ENCODE results near the gene C3orf38.
"Not testable (repeated sequence)": the region's sequence is repeated elsewhere in the genome, so short reads cannot be mapped to it uniquely, and the experiment has no call there.

Gene C3orf38

DNA sequence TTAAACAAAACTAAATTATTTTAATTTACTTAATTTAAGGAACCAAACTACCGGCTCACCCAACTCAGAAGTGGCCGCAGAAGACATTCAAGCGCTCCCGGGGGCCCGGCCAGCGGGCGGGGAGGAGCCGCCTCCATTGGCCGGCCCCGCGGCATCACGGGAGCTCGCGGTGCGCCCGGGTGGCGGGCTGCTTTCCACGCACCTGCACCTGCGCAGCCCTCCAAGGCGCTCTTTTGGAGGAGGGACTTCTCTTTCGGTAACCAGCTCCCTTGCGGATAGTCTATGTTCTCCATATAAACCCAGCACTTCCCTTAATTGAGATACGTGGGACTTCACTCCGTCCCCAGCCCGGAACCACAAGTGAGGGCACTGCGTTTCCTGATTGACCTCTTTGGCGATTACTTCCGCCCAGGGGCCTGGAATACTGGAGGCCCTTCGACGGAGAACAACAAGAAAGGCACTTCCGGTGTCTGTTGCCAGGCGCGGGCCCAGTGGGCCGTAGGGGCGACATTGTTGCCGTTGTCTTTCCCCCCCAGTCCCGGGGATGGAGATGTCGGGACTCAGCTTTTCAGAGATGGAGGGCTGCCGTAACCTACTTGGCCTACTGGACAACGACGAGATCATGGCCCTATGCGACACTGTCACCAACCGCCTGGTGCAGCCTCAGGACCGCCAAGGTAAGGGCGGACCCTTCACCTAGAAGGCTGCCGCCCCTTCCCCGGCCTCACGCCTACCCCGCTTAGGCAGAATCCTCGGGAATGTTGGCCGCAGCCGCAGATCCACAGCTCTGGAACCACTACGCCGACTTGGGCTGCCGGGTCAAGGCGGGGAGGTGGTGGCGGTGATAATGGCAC is at the start of gene C3orf38:
Gene C3orf38 (plus strand): TSS at position 451 of the 854 bp plus-strand sequence. CDS start 94 bp downstream, at position 545.
- peak within 1 kb of the TSS; percentile 92 for H3K4me3 ChIP-seq (ENCODE audit: low read depth, low read length)

DNA sequence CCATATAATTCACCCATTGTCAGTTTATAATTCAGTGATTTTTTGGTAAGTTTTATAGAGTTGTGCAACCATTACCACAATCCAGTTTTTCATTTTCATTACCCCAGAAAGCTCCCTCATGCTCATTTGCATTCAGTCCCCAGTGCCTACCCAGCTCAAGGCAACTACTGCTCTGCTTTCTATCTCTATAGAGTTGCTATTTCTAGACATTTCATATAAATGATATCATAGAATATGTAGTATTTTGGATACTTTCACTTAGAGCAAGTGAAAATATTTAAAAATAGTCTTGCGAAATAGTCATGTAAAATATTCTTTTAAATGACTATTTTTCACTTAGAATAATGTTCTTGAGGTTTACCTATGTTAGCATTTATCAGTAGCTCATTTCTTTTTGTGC is 48.6 kb upstream of the C3orf38 start:
- H3K4me3 ChIP-seq (ENCODE audit: low read depth, low read length), result no peak overlapping the region

- H3K4me3 ChIP-seq (ENCODE audit: low read depth, low read length), result no peak overlapping the region
Measured at GRCh38 chr3:88105325-88105724, 44.4 kb upstream of the C3orf38 start.

GRCh38 chr3:88112289-88112688 is 37.5 kb upstream of the C3orf38 start:
- no peak overlapping the region for H3K4me3 ChIP-seq (ENCODE audit: low read depth, low read length)

DNA sequence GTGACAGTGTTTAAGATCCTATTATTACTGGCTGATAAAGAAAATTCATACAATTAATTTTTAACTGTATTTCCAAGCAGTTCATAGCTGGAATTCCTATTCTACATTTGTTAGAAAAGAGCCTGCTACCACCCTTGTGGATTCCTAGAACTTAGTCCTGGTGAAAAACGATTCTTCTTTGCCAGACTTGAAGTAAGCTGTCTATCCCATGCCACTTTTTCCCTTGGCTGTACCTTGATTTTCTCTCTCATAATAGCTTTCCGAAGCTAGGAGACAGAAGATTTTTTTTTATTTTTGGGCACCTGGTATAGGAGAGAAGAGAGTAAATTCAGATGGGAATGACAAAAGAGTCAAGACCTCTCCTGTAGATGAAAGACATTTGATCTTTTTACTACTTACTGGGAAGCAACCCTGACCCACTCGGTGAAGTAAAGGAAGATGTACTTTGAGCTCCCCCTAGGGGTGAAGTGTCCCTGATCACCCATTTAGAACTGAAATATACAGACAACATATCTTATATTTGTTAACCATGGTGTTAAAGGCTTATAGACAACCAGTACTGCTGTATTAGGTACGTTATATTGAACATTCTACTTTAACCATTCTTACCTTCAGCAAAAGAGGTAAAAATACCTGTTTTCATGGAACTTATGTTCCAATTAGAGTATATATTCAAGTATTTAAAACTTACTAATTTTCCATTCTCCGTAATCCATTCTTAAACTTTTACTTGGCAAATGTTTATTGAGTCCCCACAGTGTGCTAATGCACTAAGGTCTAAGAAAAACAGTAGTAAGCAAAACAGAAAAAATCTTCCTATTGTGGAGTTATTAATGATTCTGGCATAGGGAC is 36.2 kb upstream of the C3orf38 start:
- no peak overlapping the region for H3K4me3 ChIP-seq (ENCODE audit: low read depth, low read length)

DNA sequence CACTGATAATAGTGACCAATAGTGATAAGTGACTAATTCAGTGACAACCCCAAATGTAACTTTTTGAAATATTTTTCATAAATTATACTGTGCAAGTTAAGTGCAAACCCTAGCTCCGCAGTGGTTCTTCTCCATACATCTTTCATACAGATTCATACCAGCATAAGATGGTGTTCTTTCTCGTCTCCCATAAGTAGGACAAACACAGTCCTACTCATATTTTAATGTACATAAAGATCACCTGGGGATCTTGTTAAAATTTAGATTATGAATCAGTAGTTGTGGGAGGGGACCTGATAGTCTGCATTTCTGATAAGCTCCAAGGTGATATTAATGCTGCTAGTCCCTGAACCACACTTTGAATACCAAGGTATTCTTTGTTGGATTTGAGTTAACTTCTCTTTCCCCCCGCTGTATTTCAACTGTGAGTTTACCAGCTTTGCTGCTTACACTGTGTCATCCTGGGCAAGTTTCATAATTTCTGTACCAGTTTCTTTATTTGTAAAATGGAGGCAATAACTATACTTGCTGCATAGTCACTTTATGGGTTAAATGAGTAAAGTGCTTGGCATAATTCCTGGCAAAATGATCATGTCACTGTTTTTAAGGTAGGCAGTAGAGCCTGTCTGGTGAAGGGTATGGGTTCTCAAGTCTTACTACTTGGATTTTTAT is 34.7 kb upstream of the C3orf38 start:
- no peak overlapping the region for H3K4me3 ChIP-seq (ENCODE audit: low read depth, low read length)

GRCh38 chr3:88117683-88118082 is 32.1 kb upstream of the C3orf38 start:
- no peak overlapping the region for H3K4me3 ChIP-seq (ENCODE audit: low read depth, low read length)

GRCh38 chr3:88118603-88119002 is 31.2 kb upstream of the C3orf38 start:
- not testable (repeated sequence) for H3K4me3 ChIP-seq (ENCODE audit: low read depth, low read length)

DNA sequence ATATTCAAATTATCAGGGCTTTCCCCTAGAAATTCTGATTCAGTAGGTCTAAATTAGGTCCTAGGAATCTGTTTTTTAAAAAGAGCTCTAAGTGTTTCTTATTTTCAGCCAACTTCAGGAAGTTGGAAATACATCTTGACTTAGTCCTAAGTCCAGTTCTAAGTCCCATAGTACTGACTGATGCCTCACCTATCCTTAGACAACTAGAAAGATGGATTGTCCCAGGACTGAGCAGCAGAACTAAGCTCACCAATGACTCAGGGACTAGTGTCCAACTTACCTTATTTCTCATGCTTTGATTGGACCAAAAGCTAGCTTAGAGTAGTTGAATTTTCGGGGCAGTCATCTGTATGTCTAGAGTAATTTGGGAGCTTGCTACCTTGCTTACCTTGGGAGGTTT is 26.2 kb upstream of the C3orf38 start:
- no peak overlapping the region for H3K4me3 ChIP-seq (ENCODE audit: low read depth, low read length)

DNA sequence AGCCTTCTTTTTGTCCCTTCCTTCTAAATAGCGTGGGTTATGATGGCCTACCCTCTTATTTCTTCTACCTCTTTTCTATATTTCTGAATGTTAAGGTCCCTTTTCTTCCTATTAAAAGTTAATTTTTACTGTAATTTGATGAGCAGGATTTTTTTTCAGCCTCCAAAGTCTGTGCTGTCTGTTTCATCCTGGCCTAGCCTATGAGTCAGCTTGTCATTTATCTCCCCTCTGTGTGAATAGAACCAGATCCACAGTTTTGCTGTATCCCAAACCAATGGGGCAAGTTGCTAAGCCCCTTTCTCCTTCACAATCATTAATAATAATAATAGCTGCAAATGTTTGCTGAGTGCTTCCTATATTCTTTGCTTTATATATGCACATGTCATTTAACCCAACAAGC is 18.1 kb upstream of the C3orf38 start:
- H3K4me3 ChIP-seq (ENCODE audit: low read depth, low read length), result no peak overlapping the region

- H3K4me3 ChIP-seq (ENCODE audit: low read depth, low read length), result no peak overlapping the region
Measured at GRCh38 chr3:88132894-88133293, 16.9 kb upstream of the C3orf38 start.

- H3K4me3 ChIP-seq (ENCODE audit: low read depth, low read length), result no peak overlapping the region
Measured at GRCh38 chr3:88133711-88134263, 16.0 kb upstream of the C3orf38 start.

- no peak overlapping the region for H3K4me3 ChIP-seq (ENCODE audit: low read depth, low read length)
Measured at GRCh38 chr3:88137836-88138235, 11.9 kb upstream of the C3orf38 start.

- H3K4me3 ChIP-seq (ENCODE audit: low read depth, low read length), result no peak overlapping the region
Measured at GRCh38 chr3:88141458-88142083, 8.2 kb upstream of the C3orf38 start.

DNA sequence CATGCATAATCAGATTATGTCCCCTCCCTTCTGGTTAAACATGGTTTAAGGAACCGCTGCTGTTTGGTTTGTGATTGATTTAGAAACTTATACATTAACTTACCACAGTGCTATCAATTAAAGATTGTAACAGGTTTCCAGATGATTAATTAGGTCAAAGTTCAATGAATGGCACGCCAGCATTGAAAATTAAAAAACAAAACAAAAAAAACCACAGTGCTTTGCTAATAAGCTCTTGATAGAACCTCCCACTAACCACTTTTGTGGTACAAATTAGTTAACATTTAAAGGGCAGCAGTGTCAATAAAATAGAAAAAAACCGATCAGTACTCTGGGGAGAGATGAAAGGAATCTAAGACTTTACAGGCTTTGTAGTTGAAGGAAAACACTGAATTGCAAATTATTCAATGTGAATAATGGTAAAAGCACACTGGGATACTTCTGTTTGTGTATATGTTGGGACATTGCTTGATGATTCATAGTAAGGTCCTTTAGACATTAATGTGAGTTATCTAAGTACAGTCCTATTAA is 7.6 kb upstream of the C3orf38 start:
- no peak overlapping the region for H3K4me3 ChIP-seq (ENCODE audit: low read depth, low read length)

DNA sequence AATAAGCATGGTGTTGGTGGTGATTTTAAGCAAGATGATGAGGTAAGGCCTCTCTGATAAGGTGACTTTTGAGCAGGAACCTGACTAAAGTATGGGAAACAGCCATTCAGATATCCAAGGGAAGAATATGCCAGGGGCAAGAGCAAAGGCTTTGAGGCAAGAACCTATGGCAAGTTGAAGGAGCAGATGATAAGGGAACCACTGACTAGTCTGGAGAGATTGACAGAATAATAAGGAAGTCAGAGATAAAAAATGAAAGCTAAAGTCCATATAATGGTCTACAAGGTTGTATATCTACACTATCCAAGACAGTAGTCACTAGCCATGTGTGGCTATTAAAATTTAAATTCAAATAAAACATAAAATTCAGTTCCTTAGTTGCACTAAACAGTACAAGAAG is 2.5 kb upstream of the C3orf38 start:
- no peak overlapping the region for H3K4me3 ChIP-seq (ENCODE audit: low read depth, low read length)

GRCh38 chr3:88148651-88149050 is 1.1 kb upstream of the C3orf38 start:
- H3K4me3 ChIP-seq (ENCODE audit: low read depth, low read length), result peak overlapping the region; percentile 92

GRCh38 chr3:88149101-88149508 is 654 bp upstream of the C3orf38 start:
- H3K4me3 ChIP-seq (ENCODE audit: low read depth, low read length), result peak overlapping the region; percentile 92

GRCh38 chr3:88150371-88150770 is 612 bp downstream of the C3orf38 start:
- peak overlapping the region; percentile 92 for H3K4me3 ChIP-seq (ENCODE audit: low read depth, low read length)

GRCh38 chr3:88150806-88151205 is 1.0 kb downstream of the C3orf38 start:
- H3K4me3 ChIP-seq (ENCODE audit: low read depth, low read length), result peak overlapping the region; percentile 92

All from iPS-11a (cell line).